Pons (tissue), 1 donor: ENCODE results near the gene NRXN3.

Experiments used
- DNase-seq: peaks from one replicate; pipeline ENCODE4 v3.0.0-alpha.2; 2016; ENCODE audit warnings: low spot score

The NRXN3 gene

DNA sequence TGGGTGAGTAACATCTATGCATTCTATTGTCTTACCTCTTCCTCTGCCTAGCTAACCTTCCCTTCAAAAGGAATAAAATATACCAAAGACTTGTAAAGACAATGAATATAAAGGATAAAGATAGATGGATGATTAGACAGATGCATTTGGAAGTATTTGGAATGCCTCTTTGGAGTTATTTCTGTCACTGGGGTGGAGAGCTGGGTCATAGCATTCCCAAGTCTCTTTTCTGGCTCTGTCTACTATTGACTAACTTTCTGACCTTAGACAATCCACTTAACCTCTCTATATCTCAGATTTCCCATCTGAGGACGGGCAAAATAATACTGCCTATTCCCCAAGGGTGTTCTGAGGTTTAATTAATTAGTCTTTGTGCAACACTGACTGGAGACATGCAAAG lies 1523.8 kb downstream of the NRXN3 start:
- DNase-seq = no peak

DNA sequence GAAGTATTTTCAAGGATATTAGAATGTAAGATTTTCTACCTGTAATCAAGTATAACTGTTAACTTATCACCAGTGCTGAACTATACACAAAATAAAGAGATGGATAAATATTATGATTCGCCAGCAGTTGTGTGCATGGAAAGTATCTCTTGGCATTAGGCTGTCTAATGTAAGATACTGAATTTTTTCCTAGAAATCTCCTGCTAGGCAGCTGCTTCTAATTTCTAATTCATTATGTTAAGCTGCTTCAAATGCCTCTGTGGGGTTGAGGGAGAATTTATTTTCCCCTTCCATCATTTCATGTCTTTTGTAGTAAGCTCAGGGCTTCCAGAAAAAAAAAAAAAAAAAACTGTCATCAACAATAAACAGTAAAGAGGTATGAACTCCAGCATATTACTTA lies 1525.1 kb downstream of the NRXN3 start:
- DNase-seq = no peak

GRCh38 chr14:79698298-79698711 lies 1528.1 kb downstream of the NRXN3 start:
- no peak for DNase-seq

GRCh38 chr14:79699206-79699605 lies 1529.0 kb downstream of the NRXN3 start:
- no peak for DNase-seq

- no peak for DNase-seq
These were observed 1531.2 kb downstream of the NRXN3 start for GRCh38 chr14:79701371-79701770.

DNA sequence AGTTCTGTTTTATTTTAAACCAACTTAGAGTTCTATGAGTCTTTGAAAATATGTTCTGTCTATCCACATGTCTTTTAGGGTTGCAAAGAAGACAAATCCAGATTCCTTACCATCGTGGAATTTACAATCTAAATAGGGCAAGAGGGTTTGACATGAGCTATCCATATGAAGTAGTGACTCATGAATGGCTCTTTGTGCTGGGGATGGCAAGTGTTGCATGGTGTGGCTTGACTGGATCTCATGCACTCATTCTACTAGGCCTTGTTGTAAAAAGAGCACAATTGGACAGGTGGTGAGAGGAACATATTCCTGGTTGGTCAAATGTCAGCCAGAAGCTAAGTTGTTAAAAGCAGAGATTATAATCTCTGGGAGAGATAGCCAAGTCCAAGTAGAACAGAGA lies 1532.0 kb downstream of the NRXN3 start:
- DNase-seq = no peak

GRCh38 chr14:79703209-79703608 lies 1533.0 kb downstream of the NRXN3 start:
- DNase-seq = no peak

DNA sequence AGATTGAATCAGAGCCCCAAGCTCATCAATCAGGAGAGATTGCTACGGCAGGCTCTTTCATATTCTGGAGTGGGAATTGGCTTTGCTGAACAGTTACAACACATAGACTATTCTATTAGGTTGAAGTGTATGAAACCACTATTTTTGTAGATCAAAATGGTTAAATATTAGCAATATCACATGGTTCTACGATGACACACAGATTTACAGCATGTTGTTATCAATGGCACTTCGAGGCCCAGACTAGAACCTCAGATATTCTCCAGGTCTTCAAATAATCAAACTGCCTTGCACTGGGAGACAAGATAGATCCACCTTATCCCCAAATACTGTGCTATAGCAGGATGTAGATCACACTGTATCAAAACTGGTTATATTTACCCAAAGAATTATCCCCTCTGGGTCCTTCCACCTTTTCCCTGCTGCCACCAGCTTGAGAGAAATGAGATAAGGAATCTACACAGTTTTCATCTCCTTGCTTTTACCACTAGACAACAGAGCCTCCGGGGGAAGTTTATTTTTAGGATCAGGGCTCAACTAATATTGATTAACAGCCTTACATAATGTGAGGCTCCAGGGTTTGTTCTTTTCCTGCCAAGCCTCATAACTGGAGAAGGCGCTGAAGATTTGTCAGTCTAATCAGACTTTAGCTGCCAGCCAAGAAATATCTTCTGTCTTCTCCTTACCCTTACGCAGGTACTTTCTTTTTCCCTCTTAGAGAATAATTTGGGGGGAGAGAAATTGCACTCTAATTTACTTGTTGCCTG lies 1534.1 kb downstream of the NRXN3 start:
- no peak for DNase-seq

GRCh38 chr14:79705126-79705894 lies 1535.1 kb downstream of the NRXN3 start:
- no peak for DNase-seq

DNA sequence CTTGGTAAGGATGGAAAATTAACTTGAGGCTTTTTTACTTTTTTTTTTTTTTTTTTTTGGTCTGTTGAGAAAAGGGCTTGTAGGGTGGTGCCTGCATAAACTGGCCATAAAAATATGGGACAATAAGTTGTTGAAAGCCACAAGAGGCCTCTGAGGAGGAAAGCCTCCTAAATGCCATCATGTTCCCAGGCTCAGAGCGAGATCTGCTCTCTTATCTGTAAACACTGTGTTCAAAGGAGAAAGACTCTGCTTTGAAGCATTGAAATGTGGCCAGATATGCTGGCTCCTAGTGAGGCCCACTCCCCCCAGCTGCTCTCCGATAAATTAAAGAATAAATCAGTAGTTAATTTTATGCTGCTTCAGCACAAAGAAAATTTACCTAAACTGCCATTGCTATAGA lies 1536.2 kb downstream of the NRXN3 start:
- DNase-seq = no peak

DNA sequence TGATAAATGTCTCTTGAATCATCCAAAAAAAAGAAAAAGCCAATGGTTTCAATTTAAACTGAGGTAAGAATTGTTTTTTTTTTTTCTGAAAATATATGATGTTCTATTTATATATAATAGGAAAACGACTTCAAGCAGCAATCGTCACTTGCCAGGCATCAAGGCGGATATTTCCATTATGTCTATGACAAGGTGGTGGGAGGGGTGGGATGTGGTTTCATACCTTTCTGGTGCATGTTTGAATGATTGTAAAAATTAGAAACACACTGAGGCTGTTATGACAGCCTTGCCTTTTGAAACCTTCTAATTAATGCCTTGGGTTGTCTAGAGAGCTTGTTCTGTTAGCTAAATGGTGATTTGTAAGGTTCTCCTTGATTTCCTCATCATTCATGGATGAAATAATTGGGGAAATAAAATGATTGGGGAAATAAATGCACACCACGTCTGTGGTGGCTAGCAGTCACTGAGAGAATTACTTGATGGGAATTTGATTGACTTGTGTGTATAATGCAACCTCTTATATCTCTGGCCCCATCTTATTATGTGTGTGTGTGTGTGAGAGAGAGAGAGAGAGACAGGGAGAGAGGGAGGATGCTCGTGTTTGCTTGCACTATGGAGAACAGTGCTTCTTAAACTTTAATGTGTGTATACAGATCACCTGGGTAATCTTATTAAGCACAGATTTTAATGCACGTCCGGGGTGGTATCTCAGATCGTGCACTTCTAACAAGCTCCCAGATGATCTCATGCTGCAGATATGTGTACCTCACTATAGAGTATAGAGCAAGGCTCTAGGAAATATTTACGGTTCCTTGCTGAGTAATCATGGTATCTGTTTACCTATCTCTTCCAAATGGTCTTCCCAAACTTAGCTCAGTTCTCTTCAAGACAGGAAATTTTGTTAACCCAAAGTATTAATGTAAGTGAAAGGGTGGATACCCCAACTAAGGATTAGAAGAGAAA lies 1538.5 kb downstream of the NRXN3 start:
- DNase-seq = no peak

DNA sequence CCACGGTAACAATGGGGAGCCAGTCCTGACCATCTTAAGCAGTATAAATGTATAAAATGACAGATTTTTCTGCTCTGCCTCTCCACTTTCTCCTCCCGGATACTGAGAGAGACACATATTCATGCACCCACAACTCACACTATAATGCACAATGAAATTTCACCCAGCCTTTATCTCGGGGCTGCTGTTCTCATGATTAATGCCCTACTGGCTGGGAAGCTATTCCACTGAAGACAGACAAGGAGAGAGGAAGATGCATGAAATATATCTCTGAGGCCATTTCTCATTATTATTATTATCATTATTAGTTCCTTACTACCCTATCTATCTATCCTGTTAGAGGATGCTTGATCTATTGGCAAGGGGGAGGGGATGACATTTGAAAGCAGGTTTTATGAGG lies 1539.4 kb downstream of the NRXN3 start:
- DNase-seq = no peak

DNA sequence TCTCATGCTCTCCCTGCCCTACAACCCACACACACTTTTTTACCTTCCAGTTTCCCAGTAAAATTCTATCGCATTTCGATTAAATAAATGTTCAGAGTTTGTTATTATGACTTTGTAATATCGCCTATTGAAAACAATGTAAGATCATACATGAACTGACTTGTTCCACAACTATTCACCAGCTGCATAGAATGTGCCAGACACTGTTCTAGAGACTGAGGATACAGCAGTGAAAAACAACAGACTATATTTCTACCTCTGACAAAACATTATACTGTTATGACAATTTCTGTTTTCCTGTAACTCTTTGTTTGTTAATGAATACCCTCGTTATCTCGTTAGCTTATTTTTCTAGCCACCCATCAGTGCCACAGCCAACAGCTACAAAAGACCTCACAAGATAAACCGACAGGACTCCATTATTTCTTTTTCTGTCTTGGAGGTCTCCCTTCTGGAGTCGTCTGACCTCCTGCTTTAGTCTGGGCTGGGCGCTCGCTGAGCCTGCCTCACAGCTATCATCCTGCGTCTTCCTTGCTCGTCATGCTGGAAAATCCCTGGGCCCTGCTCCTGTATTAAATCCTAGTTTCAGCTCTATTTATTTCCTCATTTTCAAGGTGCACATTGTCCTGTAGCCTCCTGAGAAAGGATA lies 1542.3 kb downstream of the NRXN3 start:
- DNase-seq = no peak

DNA sequence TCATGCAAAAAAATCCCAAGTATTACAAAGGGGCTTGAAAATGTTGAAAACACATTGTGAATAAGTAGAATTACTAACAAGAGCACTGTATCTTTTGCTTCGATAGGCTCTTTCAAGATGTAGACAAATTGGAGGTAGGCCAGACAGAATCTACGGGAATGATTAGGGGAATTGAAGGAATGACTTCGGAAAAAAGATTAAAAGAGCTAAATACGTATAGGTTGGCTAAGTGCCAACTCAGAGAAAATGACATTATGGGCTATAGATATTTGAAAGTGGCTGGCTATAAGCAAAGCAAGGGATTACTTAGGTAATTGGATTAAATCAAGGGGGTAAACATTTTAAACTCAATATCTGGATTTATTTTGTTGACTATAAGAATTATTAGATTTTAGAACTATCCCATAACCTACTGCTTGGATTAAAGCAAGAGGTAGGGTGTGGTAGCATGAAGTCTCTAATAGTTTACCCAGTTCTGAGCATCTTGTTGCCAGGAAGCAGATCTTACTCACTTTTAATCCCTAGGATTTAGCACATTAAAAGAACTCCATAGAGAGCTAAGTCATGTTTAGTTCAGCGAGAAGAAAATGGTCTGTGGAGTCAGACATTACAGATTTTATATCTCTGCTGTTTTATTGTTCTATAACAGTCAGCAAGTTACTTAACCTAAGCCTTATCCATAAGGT lies 1551.4 kb downstream of the NRXN3 start:
- DNase-seq = no peak

DNA sequence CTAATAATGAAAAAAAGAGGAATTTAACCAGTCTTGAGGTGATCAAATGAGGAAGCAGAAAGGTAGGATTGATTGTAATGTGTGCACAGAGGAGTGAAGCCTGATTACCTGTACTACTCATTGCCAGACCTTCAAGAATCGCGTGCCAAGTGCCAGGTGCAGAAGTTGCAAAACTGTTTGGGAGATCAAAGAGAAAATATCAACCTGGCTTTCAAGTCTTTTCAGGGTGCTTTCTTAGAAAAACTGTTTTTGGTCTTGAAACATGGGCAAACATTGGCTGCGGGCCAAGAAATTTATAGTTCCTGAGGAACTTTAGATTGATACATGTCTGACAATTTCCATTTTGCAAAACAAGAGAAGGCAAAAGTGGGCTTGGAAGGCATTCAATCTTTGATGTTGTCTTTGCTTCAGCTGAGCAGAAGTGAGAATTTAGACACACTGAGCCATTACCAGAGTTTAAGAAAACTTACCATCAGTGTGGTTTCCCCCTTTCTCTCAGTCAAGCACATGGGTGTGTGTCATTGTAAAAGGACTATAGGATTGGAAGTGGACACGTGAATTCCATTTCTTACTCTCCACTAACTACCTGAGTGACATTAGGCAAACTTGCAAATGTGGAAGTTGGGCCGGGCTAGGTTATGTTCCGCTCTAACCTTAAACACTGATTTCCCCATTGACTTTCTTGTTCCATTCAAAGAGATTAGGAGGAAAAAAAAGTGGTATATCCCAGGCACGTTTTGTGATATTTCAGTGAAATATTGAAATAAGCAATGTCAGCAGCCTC lies 1555.0 kb downstream of the NRXN3 start:
- no peak for DNase-seq

GRCh38 chr14:79727900-79728299 lies 1557.7 kb downstream of the NRXN3 start:
- no peak for DNase-seq

- no peak for DNase-seq
These were observed 1558.2 kb downstream of the NRXN3 start for GRCh38 chr14:79728331-79728730.

DNA sequence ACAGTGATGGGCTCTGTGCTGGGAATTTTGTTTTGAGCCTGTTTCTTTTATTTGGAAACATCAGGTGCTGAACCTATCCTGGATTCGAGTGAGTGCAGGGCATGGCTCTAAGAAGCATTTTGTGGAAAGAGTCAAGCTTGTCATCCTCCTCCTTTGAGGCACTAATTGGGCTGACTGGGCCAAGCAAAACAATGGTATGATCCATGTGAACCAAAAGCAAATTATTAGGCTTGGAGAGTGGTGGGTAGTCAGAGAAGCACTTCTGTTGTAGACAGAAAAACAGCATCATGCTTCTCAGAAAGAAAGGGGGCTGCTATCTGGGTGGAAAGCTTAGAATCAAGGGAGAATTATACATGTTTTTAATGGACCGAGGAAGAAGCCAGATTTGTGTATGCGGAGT lies 1559.6 kb downstream of the NRXN3 start:
- DNase-seq = no peak

- no peak for DNase-seq
These were observed 1560.0 kb downstream of the NRXN3 start for GRCh38 chr14:79730196-79730595.

GRCh38 chr14:79730953-79731352 lies 1560.8 kb downstream of the NRXN3 start:
- no peak for DNase-seq
